Measurements from ENCODE around the gene S1PR1. TPM values are rescaled to one million over a fixed set of nuclear protein-coding genes. Genes with fewer than 3 reads are reported as not detected.

Gene S1PR1
- polyA plus RNA-seq, 3 donors = 0.36 to 0.64 (median 0.43) TPM

GRCh38 chr1:101196668-101197067, 40.2 kb upstream of the S1PR1 start:
- Histone ChIP-seq H3K9ac (ENCODE audit: insufficient read depth, low read length, poor library complexity, severe bottlenecking) (no peak overlapping the region), H3K79me2 (ENCODE audit: insufficient read depth, low read length) (no peaks in the 10 kb centered on the region), H3K4me1 (ENCODE audit: control insufficient read depth in 1 of 2, insufficient read depth in 2 of 2, low read length in 2 of 2) (peaks cover 5 to 6% of the 10 kb centered on the region in 2 donors), H4K20me1 (ENCODE audit: insufficient read depth, low read length) (no peaks in the 10 kb centered on the region), H2AFZ (ENCODE audit: insufficient read depth, low read depth, low read length, poor library complexity, severe bottlenecking) (no peak overlapping the region), H3K27me3 (ENCODE audit: control insufficient read depth in 2 of 2, insufficient read depth in 2 of 2, low read length in 2 of 2) (no peaks in the 10 kb centered on the region), H3K36me3 (replicated peaks in 1 of 2; ENCODE audit: control insufficient read depth in 1 of 2, insufficient read depth in 2 of 2, low read length in 2 of 2) (no peaks in the 10 kb centered on the region), H3K4me2 (replicated peaks; ENCODE audit: extremely low read depth, low read length, poor library complexity, severe bottlenecking) (no peak overlapping the region), H3K27ac (ENCODE audit: low read depth in 1 of 2, low read length in 2 of 2) (no peak overlapping the region), H3K9me3 (replicated peaks in 1 of 2; ENCODE audit: control insufficient read depth in 1 of 2, insufficient read depth in 1 of 2, low read length in 2 of 2) (no peaks in the 10 kb centered on the region), H3K4me3 (replicated peaks in 1 of 3; ENCODE audit: low read depth in 2 of 3, low read length in 3 of 3) (no peak overlapping the region)
- TF ChIP-seq CTCF (IDR thresholded peaks at IDR 0.05) = no peak
- no peaks in the 10 kb centered on the region for H3K36me3 Mint-ChIP-seq
- H3K9me3 Mint-ChIP-seq = peaks cover 0 to 1% (median 0%) of the 10 kb centered on the region in 7 donors
- peaks cover 0 to 2% (median 0%) of the 10 kb centered on the region in 3 donors for H3K27me3 Mint-ChIP-seq (ENCODE audit: low read depth in 3 of 3)
- no CpG with 5 or more reads among the region's 2 CpGs for WGBS (ENCODE audit: insufficient coverage)
- DNase-seq = no peak
- H3K4me3 Mint-ChIP-seq = no peak overlapping the region
- peaks cover 11% of the 10 kb centered on the region for H3K4me1 Mint-ChIP-seq
- H3K27ac Mint-ChIP-seq = no peak overlapping the region
- intact Hi-C loops (cut with micrococcal nuclease) = no loop called here

- Histone ChIP-seq H3K27me3 (ENCODE audit: control insufficient read depth in 2 of 2, insufficient read depth in 2 of 2, low read length in 2 of 2) (no peaks in the 10 kb centered on the region), H3K4me3 (replicated peaks in 1 of 3; ENCODE audit: low read depth in 2 of 3, low read length in 3 of 3) (no peak overlapping the region), H3K4me2 (replicated peaks; ENCODE audit: extremely low read depth, low read length, poor library complexity, severe bottlenecking) (no peak overlapping the region), H3K79me2 (ENCODE audit: insufficient read depth, low read length) (no peaks in the 10 kb centered on the region), H2AFZ (ENCODE audit: insufficient read depth, low read depth, low read length, poor library complexity, severe bottlenecking) (no peak overlapping the region), H3K27ac (ENCODE audit: low read depth in 1 of 2, low read length in 2 of 2) (no peak overlapping the region), H3K9ac (ENCODE audit: insufficient read depth, low read length, poor library complexity, severe bottlenecking) (no peak overlapping the region), H3K9me3 (replicated peaks in 1 of 2; ENCODE audit: control insufficient read depth in 1 of 2, insufficient read depth in 1 of 2, low read length in 2 of 2) (no peaks in the 10 kb centered on the region), H3K36me3 (replicated peaks in 1 of 2; ENCODE audit: control insufficient read depth in 1 of 2, insufficient read depth in 2 of 2, low read length in 2 of 2) (no peaks in the 10 kb centered on the region), H4K20me1 (ENCODE audit: insufficient read depth, low read length) (no peaks in the 10 kb centered on the region), H3K4me1 (ENCODE audit: control insufficient read depth in 1 of 2, insufficient read depth in 2 of 2, low read length in 2 of 2) (no peaks in the 10 kb centered on the region)
- Mint-ChIP-seq H3K9me3 (peaks cover 0 to 1% (median 0%) of the 10 kb centered on the region in 7 donors), H3K4me3 (no peak overlapping the region), H3K27me3 (ENCODE audit: low read depth in 3 of 3) (peaks cover 0 to 2% (median 0%) of the 10 kb centered on the region in 3 donors), H3K4me1 (peaks cover 3% of the 10 kb centered on the region), H3K27ac (no peak overlapping the region), H3K36me3 (no peaks in the 10 kb centered on the region)
- no peak for TF ChIP-seq CTCF (IDR thresholded peaks at IDR 0.05)
- WGBS (ENCODE audit: insufficient coverage) = 87% methylated on average over 3 of the region's 8 CpGs
- intact Hi-C loops (cut with micrococcal nuclease) = no loop called here
- no peak for DNase-seq
These were observed 37.8 kb upstream of the S1PR1 start for GRCh38 chr1:101198842-101199636.
